HL-60/S4 (cell line): ENCODE measurements around the gene MYLK2.

Experiments
- in situ Hi-C: fragments of 300-500 bp; cut with MboI; formaldehyde crosslinking; loops from 2 replicates; pipeline ENCODE4 v1.14.3; 2022; ENCODE audit warnings: low sequenced_read_pairs

Gene MYLK2

DNA sequence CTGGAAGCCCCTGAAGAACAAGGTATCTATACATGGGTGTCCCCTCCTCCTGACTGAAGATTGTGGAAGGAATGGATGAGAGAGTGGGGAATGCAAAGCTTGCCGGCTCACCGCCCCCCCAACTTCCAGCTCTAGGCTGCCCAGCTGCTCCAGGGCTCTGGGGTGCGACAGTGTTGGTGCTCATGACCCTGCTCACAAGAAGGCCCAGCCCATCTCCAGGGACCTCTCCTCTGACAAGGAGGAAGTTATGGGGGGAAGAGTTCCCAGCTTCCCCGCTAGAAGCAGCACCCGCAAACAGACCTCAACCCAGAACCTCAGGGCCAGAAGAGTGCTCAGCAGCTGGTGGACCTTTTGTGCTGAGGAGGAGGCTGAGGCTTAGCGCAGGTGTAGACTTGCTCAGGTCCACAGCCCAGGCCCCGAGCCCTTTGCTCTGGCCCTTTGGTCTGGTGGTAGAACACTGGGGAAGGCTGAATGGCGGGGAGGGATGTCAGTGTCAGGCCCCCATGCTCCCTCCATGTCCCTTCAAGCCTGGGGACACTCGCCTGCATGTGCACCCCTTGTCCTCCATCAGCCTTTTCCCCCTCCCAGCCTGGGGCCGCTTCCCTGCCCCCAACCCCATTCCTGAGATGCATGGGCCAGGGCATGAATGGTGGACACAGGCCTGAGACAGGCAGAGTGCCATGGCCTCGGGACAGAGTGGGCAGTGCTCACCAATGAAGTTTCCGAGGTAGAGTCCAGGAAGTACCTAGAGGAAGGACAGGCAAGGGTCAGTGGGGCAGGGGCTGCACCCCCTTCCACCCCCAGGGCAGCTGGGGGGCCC, 49.9 kb downstream of the MYLK2 start:
- in situ Hi-C loops = no loop called here

DNA sequence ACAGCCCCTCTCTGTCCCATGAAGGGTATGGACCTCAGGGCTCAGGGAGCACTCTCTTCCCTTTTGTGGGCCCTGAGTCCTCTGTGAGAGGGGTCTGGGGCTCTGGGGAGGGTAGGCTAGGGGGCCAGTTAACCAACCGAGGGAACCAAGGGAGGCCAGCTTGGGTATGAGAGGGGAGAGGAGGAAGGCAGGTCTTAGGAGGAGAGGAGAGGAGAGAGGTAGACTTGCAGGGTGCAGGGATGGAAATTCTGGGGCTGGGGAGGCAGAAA, 50.5 kb downstream of the MYLK2 start:
- in situ Hi-C loops = no loop called here

DNA sequence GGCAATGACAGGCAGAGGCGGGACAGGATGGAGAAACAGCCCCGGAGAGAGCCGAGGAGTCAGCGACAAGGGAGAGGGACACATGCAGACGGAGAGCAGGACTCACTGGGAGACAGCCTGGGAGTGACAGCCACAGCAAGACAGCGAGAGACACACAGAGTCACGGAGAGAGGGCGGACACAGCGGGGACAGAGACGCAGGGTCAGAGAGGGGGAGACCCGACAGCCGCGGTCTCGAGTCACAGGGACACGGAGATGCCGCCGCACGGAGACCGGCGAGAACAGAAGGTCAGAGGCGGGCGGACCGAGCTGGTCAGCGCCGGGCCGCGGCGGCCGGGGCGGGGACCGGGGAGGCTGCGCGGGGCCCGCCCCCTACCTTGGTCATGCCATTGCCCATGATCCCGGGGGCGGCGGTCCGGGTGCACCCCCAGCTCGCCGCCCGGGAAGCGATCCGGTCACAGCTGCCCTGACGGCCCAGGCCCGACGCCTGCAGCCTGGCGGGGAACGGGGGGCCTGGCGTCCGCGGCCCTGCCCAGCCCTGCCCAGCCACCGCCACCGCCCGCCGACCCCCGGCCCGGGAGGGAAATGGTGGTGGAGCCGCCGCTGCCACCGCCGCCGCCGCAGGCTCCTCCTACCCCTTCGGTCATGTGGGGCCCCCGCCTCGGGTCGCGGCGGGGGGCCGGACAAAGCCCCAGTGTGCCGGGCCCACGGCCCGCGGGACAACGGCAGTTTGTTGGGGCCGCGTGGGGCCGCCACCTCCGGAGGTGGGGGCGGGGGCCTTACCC, 51.0 kb downstream of the MYLK2 start, which contains the start of the genes DUSP15 and TTLL9:
TSS of gene DUSP15 (minus strand) at position 586 of the 784 bp plus-strand sequence. CDS start at position 396, 190 bp downstream.
TSS of gene TTLL9 (plus strand) at position 693 of the 784 bp plus-strand sequence. CDS start 493 bp downstream, outside the sequence.
- in situ Hi-C loops = no loop called here

- in situ Hi-C loops = no loop called here
Measured at GRCh38 chr20:31870726-31871617, 51.8 kb downstream of the MYLK2 start.

- in situ Hi-C loops = no loop called here
Measured at GRCh38 chr20:31871618-31871954, 52.4 kb downstream of the MYLK2 start.

GRCh38 chr20:31872406-31872805, 53.2 kb downstream of the MYLK2 start:
- in situ Hi-C loops = no loop called here

GRCh38 chr20:31875671-31876070, 56.5 kb downstream of the MYLK2 start:
- in situ Hi-C loops = no loop called here

- in situ Hi-C loops = no loop called here
Measured at GRCh38 chr20:31877684-31878083, 58.5 kb downstream of the MYLK2 start.

DNA sequence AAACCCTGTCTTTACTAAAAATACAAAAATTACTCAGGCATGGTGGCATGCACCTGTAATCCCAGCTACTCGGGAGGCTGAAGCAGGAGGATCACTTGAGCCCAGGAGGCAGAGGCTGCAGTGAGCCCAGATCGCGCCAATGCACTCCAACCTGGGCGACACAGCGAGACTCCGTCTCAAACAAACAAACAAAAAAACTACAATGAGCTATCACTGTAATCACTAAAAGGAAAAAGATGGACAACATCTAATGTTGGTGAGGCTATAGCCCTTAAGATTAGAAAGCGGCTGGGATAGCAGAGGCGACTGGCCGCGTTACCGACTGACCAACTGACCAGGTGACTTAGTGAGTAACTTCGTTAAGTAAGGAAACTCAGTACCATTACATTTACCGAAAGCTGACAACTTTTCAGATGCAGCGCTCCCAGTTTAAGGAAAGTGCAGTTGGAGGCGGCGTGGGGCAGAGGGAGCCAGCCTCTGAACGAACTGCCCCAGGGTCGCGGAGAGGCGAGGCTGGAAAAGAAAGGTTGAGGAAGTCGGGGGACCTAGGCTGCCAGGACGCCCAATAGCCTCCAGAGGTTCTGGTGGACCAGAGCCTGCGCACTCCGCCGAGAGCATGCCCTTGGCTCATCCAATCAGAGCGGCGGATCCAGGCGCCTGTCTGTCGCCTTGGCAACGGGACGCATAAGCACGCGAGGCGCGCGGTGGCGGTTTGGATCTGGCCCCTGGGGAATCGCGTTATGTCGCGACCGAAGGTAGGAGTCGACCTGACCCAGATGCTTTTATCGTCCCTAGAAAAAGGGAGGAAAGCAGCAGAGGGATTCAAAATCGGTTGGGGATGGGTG, 60.2 kb downstream of the MYLK2 start:
- in situ Hi-C loops = no loop called here

GRCh38 chr20:31881945-31882344, 62.8 kb downstream of the MYLK2 start:
- in situ Hi-C loops = no loop called here

DNA sequence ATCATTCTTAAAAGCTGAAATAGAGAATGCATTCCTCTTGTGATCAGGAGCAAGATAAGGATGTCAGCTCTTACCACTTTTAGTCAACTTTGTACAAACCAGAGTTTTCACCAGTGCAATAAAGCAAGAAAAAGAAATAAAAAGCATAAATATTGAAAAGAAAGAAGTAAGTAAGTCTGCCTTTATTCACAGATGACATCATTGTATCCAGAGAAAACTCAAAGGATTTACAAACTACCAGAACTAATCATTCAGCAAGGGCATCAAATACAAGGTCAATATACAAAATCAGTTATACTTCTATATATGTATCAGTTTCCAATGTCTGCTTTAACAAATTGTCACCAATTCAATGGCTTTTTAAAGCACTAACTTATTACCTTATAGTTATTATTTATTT, 64.7 kb downstream of the MYLK2 start:
- in situ Hi-C loops = no loop called here
